Liver (tissue), 9 donors: ENCODE results near the gene SMTNL2. TPM values are rescaled to one million over a fixed set of nuclear protein-coding genes. Genes with fewer than 3 reads are reported as not detected.

Source experiments
- DNase-seq: peaks from one replicate; pipeline ENCODE4 v3.0.0-alpha.2; 2017; ENCODE audit warnings: low spot score
- H3K27ac ChIP-seq, 2 donors: one replicate each; pipeline ENCODE4 v1.7.0; 2013; ENCODE audit warnings: inconsistent platforms in 2 of 2, low read length in 2 of 2, control low read depth in 1 of 2, low read depth in 1 of 2, mild to moderate bottlenecking in 1 of 2
- H3K27me3 ChIP-seq, 4 donors: one replicate each; pipeline versions ENCODE4 v1.6.1 to v1.7.0; 2013; ENCODE audit warnings: low read length in 3 of 4, inconsistent platforms in 1 of 4, mild to moderate bottlenecking in 1 of 4, moderate library complexity in 1 of 4; ENCODE audit not compliant: control insufficient read depth in 4 of 4, insufficient read depth in 4 of 4
- H3K36me3 ChIP-seq, 4 donors: one replicate each; pipeline versions ENCODE4 v1.6.1 to v1.7.0; 2013; ENCODE audit warnings: low read length in 3 of 4, mild to moderate bottlenecking in 3 of 4, low read depth in 1 of 4, moderate library complexity in 1 of 4; ENCODE audit not compliant: control insufficient read depth in 4 of 4, insufficient read depth in 3 of 4
- H3K4me1 ChIP-seq, 4 donors: one replicate each; pipeline versions ENCODE4 v1.6.1 to v1.7.0; 2013; ENCODE audit warnings: low read length in 3 of 4, mild to moderate bottlenecking in 3 of 4, moderate library complexity in 1 of 4; ENCODE audit not compliant: control insufficient read depth in 4 of 4, insufficient read depth in 4 of 4
- H3K4me3 ChIP-seq, 3 donors: one replicate each; pipeline versions ENCODE4 v1.6.1 to v1.7.0; 2013; ENCODE audit warnings: low read length in 3 of 3, control low read depth in 1 of 3, low read depth in 1 of 3, mild to moderate bottlenecking in 1 of 3
- H3K9ac ChIP-seq, 2 donors: one replicate each; pipeline ENCODE4 v1.7.0; 2013; ENCODE audit warnings: low read length in 2 of 2, mild to moderate bottlenecking in 2 of 2, moderate library complexity in 2 of 2, control low read depth in 1 of 2, low read depth in 1 of 2
- H3K9me3 ChIP-seq, 4 donors: one replicate each; pipeline versions ENCODE4 v1.6.1 to v1.7.0; 2013; ENCODE audit warnings: low read length in 3 of 4; ENCODE audit not compliant: control insufficient read depth in 4 of 4
- EGR1 ChIP-seq, 2 donors: IDR thresholded peaks; 2 replicates each; pipeline ENCODE4 v1.6.1; 2016 to 2018; ENCODE audit warnings: antibody characterized with exemption in 2 of 2, low read depth in 2 of 2
- FOXA1 ChIP-seq: IDR thresholded peaks from 2 replicates; pipeline ENCODE4 v1.6.1; 2016; ENCODE audit warnings: antibody characterized with exemption
- FOXA2 ChIP-seq: IDR thresholded peaks from 2 replicates; pipeline ENCODE4 v1.6.1; 2016; ENCODE audit warnings: antibody characterized with exemption
- GABPA ChIP-seq, 2 donors: IDR thresholded peaks in 1 of 2; conservative IDR thresholded peaks in 1 of 2; 2 replicates each; pipeline ENCODE4 v1.6.1; 2016; ENCODE audit warnings: antibody characterized with exemption in 2 of 2, mild to moderate bottlenecking in 1 of 2, moderate library complexity in 1 of 2
- HNF4A ChIP-seq, 2 donors: conservative IDR thresholded peaks; 2 replicates each; pipeline ENCODE4 v1.6.1; 2016; ENCODE audit warnings: antibody characterized with exemption in 2 of 2, mild to moderate bottlenecking in 2 of 2
- HNF4G ChIP-seq: IDR thresholded peaks from 2 replicates; pipeline ENCODE4 v1.6.1; 2016; ENCODE audit warnings: antibody characterized with exemption
- JUND ChIP-seq, 2 donors: IDR thresholded peaks; 2 replicates each; pipeline ENCODE4 v1.6.1; 2016; ENCODE audit warnings: antibody characterized with exemption in 2 of 2
- NR2F2 ChIP-seq: IDR thresholded peaks from 2 replicates; pipeline ENCODE4 v1.6.1; 2016; ENCODE audit warnings: antibody characterized with exemption
- RAD21 ChIP-seq, 2 donors: IDR thresholded peaks; 2 replicates each; pipeline ENCODE4 v1.6.1; 2016; ENCODE audit warnings: antibody characterized with exemption in 2 of 2, mild to moderate bottlenecking in 2 of 2
- RXRA ChIP-seq, 2 donors: IDR thresholded peaks; 2 replicates each; pipeline ENCODE4 v1.6.1; 2017 to 2018; ENCODE audit warnings: antibody characterized with exemption in 2 of 2, mild to moderate bottlenecking in 1 of 2
- SP1 ChIP-seq: IDR thresholded peaks from 2 replicates; pipeline ENCODE4 v1.6.1; 2018; ENCODE audit warnings: antibody characterized with exemption, mild to moderate bottlenecking
- TAF1 ChIP-seq: conservative IDR thresholded peaks from 2 replicates; pipeline ENCODE4 v1.6.1; 2016; ENCODE audit warnings: antibody characterized with exemption, mild to moderate bottlenecking
- YY1 ChIP-seq: IDR thresholded peaks from 2 replicates; pipeline ENCODE4 v1.6.1; 2016; ENCODE audit warnings: antibody characterized with exemption, mild to moderate bottlenecking
- WGBS: extraction: QIAGEN DNeasy Blood & Tissue Kit; methylation state at CpG from one replicate; pipeline ENCODE4 v1.1.7; 2013; 5-methylcytosine and 5-hydroxymethylcytosine counted together
- polyA plus RNA-seq, 2 donors: library from polyadenylated mRNA; stranded (reverse) in 1 of 2; unstranded in 1 of 2; fragments of 200-250 nt in 1 of 2; fragments of >200 nt in 1 of 2; fragmentation: Nextera tagmentation in 1 of 2; extraction: Ambion mirVana in 1 of 2; gene quantifications; one replicate each; pipeline versions ENCODE4 v1.2.1 to v1.2.3, GENCODE V29; 2013 to 2015
- total RNA-seq, 2 donors: library from RNA; depleted of rRNA; stranded (reverse); fragments of >200 nt; gene quantifications; one replicate each; pipeline ENCODE4 v1.2.3, GENCODE V29; 2014
- TF ChIP-seq, protein P1 (sequence below): IDR thresholded peaks from 2 replicates; pipeline ENCODE4 v1.6.1; 2016; ENCODE audit warnings: antibody characterized with exemption, mild to moderate bottlenecking
- TF ChIP-seq, protein P2 (sequence below): IDR thresholded peaks from 2 replicates; pipeline ENCODE4 v1.6.1; 2016; ENCODE audit warnings: antibody characterized with exemption
- TF ChIP-seq, protein P3 (sequence below): IDR thresholded peaks from 2 replicates; pipeline ENCODE4 v1.6.1; 2016; ENCODE audit warnings: antibody characterized with exemption
- TF ChIP-seq, protein P4 (sequence below): fragments of 150-350 bp; IDR thresholded peaks from 2 replicates; pipeline ENCODE4 v1.5.1; 2017; ENCODE audit warnings: improper control_type of control experiment, low read depth, low read length; ENCODE audit not compliant: missing input control
- TF ChIP-seq, protein P5 (sequence below): IDR thresholded peaks from 2 replicates; pipeline ENCODE4 v1.6.1; 2016; ENCODE audit warnings: antibody characterized with exemption
- donor health status: healthy.
- donor health status: healthy.
- donor health status: healthy.
- donor health status: healthy.
- donor health status: healthy.

Gene SMTNL2
- total and polyA plus RNA-seq, 4 donors: 0.13 to 0.29 TPM; not detected in 2

DNA sequence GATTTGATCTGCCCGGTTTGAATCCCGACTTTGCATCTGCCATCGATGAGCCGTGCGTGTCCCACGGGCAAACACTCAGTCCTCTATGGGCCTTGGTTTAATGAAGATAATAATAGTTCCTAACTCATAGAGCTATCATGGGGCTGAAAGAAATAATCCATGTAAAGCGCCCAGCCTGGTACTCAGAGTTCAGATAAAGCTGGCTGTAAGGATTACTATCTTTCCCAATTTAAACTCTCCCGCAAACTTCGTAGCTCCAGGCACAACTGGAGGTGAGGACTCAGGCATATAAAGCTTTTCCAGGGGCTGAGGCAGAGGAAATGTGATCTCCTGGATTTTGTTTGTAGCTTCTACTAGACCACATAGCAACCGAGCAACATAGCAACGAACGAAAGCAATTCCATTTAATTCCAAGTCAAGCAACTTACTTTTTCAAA, 40.9 kb downstream of the SMTNL2 start:
- WGBS: 88% methylated on average over 12 of the region's 12 CpGs
- Histone ChIP-seq H3K27ac (no peak overlapping the region), H3K4me1 (no peaks in the 10 kb centered on the region), H3K4me3 (no peak overlapping the region), H3K9me3 (no peaks in the 10 kb centered on the region), H3K27me3 (no peaks in the 10 kb centered on the region), H3K36me3 (no peaks in the 10 kb centered on the region), H3K9ac (no peak overlapping the region)
- TF ChIP-seq RXRA (IDR thresholded peaks at IDR 0.05) (no peak), JUND (IDR thresholded peaks at IDR 0.05) (no peak), HNF4G (no peak), SP1 (no peak), YY1 (no peak), GABPA (IDR thresholded peaks at IDR 0.05 in 1 of 2, conservative IDR thresholded peaks at IDR 0.05 in 1 of 2) (no peak), FOXA1 (no peak), HNF4A (conservative IDR thresholded peaks at IDR 0.05) (no peak), EGR1 (IDR thresholded peaks at IDR 0.05; ENCODE audit: low read depth in 2 of 2) (no peak), NR2F2 (no peak)
- TF ChIP-seq, protein P1, sequence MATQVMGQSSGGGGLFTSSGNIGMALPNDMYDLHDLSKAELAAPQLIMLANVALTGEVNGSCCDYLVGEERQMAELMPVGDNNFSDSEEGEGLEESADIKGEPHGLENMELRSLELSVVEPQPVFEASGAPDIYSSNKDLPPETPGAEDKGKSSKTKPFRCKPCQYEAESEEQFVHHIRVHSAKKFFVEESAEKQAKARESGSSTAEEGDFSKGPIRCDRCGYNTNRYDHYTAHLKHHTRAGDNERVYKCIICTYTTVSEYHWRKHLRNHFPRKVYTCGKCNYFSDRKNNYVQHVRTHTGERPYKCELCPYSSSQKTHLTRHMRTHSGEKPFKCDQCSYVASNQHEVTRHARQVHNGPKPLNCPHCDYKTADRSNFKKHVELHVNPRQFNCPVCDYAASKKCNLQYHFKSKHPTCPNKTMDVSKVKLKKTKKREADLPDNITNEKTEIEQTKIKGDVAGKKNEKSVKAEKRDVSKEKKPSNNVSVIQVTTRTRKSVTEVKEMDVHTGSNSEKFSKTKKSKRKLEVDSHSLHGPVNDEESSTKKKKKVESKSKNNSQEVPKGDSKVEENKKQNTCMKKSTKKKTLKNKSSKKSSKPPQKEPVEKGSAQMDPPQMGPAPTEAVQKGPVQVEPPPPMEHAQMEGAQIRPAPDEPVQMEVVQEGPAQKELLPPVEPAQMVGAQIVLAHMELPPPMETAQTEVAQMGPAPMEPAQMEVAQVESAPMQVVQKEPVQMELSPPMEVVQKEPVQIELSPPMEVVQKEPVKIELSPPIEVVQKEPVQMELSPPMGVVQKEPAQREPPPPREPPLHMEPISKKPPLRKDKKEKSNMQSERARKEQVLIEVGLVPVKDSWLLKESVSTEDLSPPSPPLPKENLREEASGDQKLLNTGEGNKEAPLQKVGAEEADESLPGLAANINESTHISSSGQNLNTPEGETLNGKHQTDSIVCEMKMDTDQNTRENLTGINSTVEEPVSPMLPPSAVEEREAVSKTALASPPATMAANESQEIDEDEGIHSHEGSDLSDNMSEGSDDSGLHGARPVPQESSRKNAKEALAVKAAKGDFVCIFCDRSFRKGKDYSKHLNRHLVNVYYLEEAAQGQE: no peak
- TF ChIP-seq, protein P2, sequence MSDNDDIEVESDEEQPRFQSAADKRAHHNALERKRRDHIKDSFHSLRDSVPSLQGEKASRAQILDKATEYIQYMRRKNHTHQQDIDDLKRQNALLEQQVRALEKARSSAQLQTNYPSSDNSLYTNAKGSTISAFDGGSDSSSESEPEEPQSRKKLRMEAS: no peak
- TF ChIP-seq, protein P3, sequence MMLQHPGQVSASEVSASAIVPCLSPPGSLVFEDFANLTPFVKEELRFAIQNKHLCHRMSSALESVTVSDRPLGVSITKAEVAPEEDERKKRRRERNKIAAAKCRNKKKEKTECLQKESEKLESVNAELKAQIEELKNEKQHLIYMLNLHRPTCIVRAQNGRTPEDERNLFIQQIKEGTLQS: no peak
- TF ChIP-seq, protein P4, sequence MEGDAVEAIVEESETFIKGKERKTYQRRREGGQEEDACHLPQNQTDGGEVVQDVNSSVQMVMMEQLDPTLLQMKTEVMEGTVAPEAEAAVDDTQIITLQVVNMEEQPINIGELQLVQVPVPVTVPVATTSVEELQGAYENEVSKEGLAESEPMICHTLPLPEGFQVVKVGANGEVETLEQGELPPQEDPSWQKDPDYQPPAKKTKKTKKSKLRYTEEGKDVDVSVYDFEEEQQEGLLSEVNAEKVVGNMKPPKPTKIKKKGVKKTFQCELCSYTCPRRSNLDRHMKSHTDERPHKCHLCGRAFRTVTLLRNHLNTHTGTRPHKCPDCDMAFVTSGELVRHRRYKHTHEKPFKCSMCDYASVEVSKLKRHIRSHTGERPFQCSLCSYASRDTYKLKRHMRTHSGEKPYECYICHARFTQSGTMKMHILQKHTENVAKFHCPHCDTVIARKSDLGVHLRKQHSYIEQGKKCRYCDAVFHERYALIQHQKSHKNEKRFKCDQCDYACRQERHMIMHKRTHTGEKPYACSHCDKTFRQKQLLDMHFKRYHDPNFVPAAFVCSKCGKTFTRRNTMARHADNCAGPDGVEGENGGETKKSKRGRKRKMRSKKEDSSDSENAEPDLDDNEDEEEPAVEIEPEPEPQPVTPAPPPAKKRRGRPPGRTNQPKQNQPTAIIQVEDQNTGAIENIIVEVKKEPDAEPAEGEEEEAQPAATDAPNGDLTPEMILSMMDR: no peak
- TF ChIP-seq, protein P5, sequence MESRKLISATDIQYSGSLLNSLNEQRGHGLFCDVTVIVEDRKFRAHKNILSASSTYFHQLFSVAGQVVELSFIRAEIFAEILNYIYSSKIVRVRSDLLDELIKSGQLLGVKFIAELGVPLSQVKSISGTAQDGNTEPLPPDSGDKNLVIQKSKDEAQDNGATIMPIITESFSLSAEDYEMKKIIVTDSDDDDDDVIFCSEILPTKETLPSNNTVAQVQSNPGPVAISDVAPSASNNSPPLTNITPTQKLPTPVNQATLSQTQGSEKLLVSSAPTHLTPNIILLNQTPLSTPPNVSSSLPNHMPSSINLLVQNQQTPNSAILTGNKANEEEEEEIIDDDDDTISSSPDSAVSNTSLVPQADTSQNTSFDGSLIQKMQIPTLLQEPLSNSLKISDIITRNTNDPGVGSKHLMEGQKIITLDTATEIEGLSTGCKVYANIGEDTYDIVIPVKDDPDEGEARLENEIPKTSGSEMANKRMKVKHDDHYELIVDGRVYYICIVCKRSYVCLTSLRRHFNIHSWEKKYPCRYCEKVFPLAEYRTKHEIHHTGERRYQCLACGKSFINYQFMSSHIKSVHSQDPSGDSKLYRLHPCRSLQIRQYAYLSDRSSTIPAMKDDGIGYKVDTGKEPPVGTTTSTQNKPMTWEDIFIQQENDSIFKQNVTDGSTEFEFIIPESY: no peak
- DNase-seq: no peak

DNA sequence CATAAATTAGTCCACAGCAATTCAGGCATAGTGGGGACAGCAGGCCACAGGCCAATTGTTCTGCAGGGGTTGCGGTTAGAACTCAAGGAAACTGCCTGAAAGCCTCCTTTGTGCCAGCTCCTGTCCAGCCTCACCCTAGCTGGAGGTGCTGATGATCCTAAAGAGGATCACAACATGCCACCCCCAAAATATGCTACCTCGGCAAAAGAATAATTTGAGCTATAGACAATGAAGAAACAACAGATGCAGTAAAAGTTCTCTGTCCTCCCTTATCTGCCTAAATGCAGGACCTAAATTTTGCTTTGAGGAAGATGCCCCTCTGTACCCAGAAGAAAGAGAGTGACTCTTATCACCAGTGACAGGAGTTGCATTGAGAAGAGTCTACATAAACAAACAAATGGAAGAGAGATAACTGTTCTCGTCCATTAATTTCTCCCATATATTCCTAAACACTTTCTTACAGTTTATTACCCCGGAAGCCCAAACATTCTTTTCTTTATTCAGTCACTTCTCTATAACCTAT, 42.5 kb downstream of the SMTNL2 start:
- WGBS: 77% methylated on average over 4 of the region's 4 CpGs
- H3K27me3 ChIP-seq: no peaks in the 10 kb centered on the region
- no peaks in the 10 kb centered on the region for H3K36me3 ChIP-seq
- no peaks in the 10 kb centered on the region for H3K9me3 ChIP-seq
- no peak overlapping the region for H3K9ac ChIP-seq
- H3K4me3 ChIP-seq: no peak overlapping the region
- no peak for DNase-seq
- no peaks in the 10 kb centered on the region for H3K4me1 ChIP-seq
- H3K27ac ChIP-seq: no peak overlapping the region
- no peak for TF ChIP-seq FOXA1
- TF ChIP-seq RAD21 (IDR thresholded peaks at IDR 0.05): no peak
- TF ChIP-seq, protein P3: no peak
- no peak for TF ChIP-seq SP1
- TF ChIP-seq TAF1: no peak
- no peak for TF ChIP-seq FOXA2
- no peak for TF ChIP-seq HNF4A (conservative IDR thresholded peaks at IDR 0.05)
- no peak for TF ChIP-seq HNF4G
- TF ChIP-seq GABPA (IDR thresholded peaks at IDR 0.05 in 1 of 2, conservative IDR thresholded peaks at IDR 0.05 in 1 of 2): no peak
- TF ChIP-seq, protein P5: no peak
- no peak for TF ChIP-seq JUND (IDR thresholded peaks at IDR 0.05)
- TF ChIP-seq RXRA (IDR thresholded peaks at IDR 0.05): no peak
- TF ChIP-seq, protein P4: no peak
- TF ChIP-seq NR2F2: no peak
